DMS53 treated with DMSO at 0.1 percent for 48 hours (cell line): ENCODE results near the gene DMD.

Experiments
- DNase-seq: peaks from one replicate; lab custom pipeline; 2025; ENCODE audit not compliant: unreplicated experiment; lab: John Stamatoyannopoulos, UW

Gene DMD

GRCh38 chrX:31213941-31214340 is 1997.4 kb downstream of the DMD start:
- DNase-seq: no peak

GRCh38 chrX:31212856-31213748 is 1998.2 kb downstream of the DMD start:
- DNase-seq: no peak

- DNase-seq: no peak
Measured at GRCh38 chrX:31209005-31209628, 2002.2 kb downstream of the DMD start.

DNA sequence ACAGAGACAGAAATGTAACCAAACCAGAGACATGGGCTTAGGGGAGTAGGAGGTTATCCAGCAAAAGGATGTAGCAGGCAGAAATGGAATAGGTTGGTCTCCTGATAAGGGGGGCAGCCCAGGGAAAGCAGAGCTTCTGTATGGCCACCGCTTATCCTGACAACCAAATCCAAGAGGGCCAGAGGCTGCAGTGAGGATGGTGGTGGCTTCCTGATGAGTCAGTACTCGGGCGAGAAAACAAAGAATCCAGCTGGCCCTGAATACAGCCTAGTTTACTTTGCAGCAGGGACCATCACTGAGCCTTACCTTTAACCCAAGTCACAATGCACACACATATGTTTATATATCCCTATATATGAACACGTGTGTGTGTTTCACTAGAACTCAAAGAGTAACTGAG is 2009.8 kb downstream of the DMD start:
- DNase-seq: no peak

DNA sequence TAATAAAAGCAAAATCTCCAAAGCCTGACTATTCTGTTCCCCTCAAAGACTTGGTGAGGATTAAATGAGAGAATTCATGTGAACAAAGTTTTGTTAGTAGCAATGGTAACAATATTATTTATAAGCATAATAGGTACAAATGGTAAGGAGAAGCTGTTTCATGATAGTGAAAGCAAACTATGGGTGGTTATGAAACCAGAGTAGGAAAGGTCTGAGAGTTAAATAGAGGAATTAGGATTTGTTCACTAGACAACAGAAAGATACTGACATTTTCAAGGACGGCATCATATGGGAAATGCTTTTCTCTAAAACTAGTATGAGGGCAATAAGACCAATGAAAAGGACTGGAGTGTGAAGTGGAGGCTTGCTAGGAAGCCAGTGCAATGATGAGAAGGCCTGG is 2010.9 kb downstream of the DMD start:
- DNase-seq: no peak

DNA sequence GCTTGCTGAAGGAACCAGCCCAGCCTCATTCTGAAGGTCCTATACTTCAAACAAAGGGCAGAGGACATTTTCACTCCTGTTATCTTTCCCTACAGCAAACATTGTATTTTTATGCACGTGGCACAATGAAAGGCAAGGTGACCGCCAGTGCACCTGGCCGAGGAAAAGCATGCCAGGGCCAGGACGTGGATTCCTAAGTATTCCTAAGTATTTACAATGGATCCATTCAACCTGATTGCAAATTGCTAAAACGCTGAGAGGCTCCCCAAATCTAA is 2011.6 kb downstream of the DMD start:
- no peak for DNase-seq

DNA sequence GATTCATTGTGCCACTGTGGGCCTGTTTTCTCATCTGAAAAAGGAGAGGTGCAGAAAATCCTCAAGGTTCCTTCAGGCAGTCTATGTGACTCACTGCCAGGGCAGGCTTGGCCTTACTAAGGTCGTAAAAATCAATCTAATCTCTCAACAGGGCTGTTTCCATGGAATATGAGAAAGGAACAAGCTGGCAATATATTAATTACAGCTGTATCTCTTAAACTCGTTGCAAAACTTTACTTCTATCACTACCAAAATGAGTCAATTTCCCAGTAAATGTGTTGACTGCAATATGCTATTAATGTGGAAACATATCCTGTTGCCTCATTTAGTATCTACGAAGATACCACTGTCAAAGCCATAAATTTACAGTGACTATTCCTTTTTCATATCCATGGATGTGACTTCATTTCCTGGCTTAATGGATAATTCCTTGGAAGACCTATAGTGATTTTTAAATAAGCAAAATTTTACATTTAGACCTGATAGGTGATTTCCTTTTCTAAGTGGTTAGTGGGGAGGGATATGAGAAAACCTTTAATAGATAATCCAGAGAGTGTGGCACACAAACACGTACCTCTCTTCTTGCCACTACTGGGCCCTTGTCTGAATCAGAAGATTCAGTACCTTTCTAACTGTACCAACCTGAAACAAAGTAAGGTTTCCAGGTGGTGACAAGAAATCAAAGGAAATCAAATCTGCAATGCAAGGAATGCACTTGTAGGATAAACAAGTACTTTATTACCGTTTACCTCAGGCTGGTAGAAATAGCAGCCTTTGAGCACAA is 2012.1 kb downstream of the DMD start:
- DNase-seq: no peak

GRCh38 chrX:31190221-31190975 is 2021.0 kb downstream of the DMD start:
- no peak for DNase-seq

DNA sequence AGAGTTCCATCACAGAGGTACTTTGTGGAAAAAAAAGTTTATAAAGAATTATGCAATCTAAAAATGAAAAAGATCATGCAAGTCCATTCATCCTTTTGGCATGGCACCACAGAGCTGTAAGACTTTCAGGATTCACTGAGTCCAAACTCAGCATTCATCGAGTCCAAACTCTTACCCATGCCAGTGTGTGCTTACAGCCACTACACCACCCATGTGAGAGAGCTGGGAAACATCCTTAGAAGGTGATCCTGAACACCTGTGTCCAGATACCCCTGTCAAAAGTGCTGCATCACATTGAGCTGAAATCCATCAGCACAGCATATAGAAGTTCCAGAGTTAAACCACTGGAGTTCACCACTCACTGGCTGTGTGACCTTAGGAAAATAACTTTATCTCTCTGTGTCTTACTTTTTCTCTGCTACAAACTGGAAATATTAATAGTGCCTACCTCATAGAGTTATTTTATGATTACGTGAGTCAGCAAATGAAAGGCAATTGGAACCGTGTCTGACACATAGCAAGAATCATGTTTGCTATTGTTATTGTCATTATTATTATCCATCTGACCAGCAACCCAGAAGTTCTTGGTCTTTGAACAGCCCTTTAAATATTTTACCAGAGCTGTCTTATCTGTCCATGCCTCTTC is 2024.5 kb downstream of the DMD start:
- DNase-seq: no peak

DNA sequence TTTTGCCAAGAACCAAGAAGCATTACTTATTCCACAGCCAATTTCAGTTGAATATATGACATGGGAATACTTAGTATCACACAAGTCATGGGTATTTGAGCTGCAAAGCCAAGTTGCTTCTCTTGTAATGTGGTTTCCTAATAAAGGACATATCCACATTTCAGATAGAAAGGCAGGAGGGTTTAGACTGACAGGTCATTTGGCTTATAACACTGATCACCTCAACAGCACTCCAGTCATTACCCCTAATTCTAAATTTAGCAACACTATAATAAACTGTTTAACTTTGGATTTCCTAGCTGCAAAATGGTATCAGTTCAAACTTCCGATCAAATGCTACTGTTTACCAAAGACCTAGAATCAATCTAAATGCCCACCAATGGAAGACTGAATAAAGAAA is 2025.5 kb downstream of the DMD start:
- DNase-seq: no peak

- peak; percentile 49 for DNase-seq
Measured at GRCh38 chrX:31181377-31182000, 2029.9 kb downstream of the DMD start.

GRCh38 chrX:31179203-31179602 is 2032.1 kb downstream of the DMD start:
- DNase-seq: no peak

DNA sequence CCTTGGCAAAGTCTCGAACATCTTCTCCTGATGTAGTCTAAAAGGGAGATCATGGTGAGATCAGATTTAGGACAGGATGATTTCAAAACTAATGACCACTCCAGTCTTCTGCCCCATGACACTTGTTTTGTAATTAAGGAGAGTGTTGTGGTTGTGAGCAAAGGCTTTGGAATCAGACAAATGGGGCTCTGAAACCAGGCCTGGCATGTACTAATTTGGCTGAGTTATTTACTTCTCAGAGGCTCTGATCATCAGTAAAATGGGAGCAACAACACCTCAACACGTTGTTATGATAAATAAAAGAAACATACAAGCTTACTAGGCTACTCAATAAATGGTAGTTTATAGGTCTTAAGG is 2032.6 kb downstream of the DMD start:
- no peak for DNase-seq

DNA sequence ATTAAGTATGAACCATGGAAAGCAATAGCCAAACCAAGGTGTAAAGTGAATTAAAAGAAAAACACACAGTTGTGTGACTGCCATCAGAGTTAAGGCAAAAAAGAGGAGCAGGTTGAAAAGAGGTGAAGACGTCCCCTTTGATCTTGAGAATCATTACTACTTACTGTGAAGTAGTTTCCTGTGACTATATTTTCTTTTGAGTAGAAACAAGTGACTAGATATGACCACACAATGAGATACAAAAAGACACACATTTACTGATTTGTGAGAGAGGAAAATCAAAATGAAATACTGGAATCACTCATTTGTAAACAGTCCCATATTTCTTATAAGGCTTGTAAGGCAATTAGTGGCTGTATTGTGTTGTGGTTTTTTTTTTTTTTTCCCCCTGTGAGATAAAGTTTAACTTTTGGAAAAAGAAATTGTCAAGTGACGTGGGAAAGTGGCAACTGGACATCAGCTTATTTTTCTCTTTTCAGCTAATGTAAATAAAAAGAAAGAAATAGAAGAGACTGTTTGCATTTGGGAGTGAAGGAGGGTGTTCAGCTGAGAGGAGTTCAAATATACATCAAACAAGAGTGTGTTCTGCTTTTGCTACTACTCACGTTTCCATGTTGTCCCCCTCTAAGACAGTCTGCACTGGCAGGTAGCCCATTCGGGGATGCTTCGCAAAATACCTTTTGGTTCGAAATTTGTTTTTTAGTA is 2033.1 kb downstream of the DMD start:
- no peak for DNase-seq

GRCh38 chrX:31170792-31171191 is 2040.6 kb downstream of the DMD start:
- no peak for DNase-seq

GRCh38 chrX:31168551-31168950 is 2042.8 kb downstream of the DMD start:
- no peak for DNase-seq

DNA sequence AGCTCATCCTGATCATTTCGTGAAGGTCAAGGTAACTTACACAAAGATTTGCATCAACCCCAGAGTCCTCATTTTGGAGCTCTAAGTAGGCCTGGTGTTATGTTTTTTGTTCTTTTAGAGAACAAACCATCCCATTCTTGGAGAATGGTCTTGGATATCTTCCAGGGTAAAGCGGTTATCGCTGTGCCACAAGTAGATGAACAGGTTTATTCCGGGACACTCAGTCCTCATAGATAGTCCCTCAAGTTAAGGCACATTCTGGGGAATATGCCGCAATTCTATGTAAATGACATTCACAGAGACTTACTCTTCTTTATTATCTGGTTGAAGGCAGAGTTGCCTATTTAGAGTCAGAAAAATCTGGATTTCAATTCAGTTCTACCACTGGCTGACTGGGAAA is 2044.5 kb downstream of the DMD start:
- no peak for DNase-seq

GRCh38 chrX:31166416-31166815 is 2044.9 kb downstream of the DMD start:
- no peak for DNase-seq

DNA sequence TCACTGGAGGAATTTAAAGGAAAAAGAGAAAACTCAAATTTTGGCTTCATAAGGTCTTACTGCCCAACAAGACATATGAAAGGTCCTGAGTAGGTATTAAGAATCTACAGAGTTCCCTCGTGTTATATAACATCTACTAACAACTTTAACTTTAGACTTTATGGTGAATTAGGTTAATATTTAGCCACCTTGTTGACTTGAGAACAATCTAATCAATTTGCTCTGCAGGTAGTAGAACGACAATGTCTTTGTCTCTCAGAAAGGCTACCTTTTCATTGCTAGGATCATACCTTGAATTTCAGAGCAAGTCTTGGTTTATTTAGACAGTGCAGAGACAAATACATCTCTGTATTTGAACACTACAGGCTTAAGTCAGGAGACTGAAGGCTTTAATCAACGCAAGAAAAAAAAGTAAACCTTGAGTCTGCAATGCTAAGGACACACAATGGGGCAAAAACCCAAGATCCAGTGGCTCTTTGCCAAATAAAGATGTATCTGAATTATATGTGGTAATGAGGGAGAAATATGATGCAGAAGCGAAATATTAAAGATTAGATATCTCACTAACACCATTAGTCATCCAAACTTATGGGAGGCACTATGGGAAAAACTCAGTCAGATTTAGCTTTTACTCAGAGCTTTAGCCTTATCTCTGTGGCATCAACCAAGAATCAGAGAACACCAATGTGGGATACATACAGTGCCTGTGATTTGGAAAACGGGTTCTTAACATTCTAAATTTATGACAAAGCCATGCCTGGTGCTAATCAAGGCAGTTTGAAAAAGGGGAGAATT is 2045.9 kb downstream of the DMD start:
- DNase-seq: no peak
